ENCODE data around the gene CEP95.

DNA sequence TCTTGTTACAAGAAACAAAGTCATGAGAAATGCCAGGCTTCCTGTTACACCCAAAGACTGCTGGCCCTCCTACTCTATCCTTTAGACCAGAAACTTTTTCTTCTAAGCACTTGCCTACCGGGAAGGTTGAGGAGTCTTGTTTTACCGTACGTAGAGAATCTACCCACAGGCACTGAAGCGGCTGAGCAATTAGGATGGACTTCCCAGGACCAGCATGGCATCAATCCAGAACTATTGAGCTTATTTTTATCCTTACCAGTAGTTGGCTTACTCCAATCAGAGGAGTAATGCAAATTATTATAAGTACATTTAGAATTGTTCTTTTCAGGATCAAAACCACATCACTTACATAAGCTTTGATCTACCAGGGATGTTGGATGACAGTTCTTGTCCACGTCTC is 25.6 kb downstream of the CEP95 start:
- TF ChIP-seq, protein P1, sequence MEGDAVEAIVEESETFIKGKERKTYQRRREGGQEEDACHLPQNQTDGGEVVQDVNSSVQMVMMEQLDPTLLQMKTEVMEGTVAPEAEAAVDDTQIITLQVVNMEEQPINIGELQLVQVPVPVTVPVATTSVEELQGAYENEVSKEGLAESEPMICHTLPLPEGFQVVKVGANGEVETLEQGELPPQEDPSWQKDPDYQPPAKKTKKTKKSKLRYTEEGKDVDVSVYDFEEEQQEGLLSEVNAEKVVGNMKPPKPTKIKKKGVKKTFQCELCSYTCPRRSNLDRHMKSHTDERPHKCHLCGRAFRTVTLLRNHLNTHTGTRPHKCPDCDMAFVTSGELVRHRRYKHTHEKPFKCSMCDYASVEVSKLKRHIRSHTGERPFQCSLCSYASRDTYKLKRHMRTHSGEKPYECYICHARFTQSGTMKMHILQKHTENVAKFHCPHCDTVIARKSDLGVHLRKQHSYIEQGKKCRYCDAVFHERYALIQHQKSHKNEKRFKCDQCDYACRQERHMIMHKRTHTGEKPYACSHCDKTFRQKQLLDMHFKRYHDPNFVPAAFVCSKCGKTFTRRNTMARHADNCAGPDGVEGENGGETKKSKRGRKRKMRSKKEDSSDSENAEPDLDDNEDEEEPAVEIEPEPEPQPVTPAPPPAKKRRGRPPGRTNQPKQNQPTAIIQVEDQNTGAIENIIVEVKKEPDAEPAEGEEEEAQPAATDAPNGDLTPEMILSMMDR (IDR thresholded peaks at IDR 0.05): no peak
- TF ChIP-seq POLR2A (IDR thresholded peaks at IDR 0.05): no peak
- no peak for TF ChIP-seq POLR2AphosphoS5 (IDR thresholded peaks at IDR 0.05; ENCODE audit: insufficient read depth in 1 of 2, low read depth in 1 of 2)

All from vagina (tissue), 2 donors.